Stimulated activated CD4-positive, alpha-beta T cell treated with anti-CD3 and anti-CD28 coated beads, Interleukin-12 subunit alpha, Interleukin-12 subunit beta, amount 100 ng/mL, for 4 hours (primary cell): Measurements from ENCODE around the gene PACS2.
"Not testable (repeated sequence)": the region's sequence is repeated elsewhere in the genome, so short reads cannot be mapped to it uniquely, and the experiment has no call there.

Source experiments
- DNase-seq: peaks from one replicate; pipeline ENCODE4 v3.0.0-alpha.2; 2020

PACS2 gene

DNA sequence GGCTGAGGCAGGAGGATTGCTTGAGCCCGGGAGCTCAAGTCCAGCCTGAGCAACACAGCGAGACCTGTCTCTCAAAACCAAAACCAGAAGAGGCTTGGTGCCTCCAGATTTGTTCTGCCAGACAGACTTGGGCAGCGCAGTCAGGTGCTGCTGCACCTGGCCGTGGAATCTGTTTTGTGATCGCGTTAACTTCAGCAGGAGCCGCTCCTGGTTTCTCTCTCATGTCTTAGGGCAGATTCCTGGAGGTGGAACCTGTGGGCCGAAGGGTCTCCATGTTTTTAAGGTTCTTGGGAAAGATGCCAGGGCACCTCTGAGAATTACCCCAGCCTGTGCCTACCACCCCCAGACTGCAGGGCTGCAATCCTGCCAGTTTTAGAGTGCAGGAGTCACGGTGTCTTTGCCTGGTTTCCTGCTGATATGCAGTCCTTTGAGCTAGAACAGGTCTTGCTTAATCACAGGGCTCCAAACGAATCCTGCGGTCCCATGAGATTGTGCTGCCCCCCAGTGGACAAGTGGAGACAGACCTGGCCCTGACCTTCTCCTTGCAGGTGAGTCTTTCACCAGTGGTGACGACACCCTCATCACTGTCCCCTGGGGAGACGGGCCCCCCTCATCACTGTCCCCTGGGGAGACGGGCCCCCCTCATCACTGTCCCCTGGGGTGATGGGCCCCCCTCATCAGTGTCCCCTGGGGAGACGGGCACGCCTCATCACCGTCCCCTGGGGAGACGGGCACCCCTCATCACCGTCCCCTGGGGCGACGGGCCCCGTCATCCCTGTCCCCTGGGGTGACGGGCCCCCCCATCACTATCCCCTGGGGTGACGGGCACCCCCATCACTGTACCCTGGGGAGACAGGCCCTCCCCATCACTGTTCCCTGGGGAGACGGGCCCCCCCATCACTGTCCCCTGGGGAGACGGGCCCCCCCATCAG, 37.6 kb downstream of the PACS2 start:
- DNase-seq, result peak; percentile 80

DNA sequence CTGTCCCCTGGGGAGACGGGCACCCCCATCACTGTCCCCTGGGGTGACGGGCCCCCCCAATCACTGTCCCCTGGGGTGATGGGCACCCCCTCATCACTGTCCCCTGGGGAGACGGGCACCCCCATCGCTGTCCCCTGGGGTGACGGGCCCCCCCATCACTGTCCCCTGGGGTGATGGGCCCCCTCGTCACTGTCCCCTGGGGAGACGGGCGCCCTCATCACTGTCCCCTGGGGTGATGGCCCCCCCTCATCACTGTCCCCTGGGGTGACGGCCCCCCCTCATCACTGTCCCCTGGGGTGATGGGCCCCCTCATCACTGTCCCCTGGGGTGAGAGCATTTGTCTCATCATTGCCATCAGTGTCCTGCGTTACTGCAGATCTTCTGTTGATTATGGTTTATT, 38.6 kb downstream of the PACS2 start:
- DNase-seq, result no peak

DNA sequence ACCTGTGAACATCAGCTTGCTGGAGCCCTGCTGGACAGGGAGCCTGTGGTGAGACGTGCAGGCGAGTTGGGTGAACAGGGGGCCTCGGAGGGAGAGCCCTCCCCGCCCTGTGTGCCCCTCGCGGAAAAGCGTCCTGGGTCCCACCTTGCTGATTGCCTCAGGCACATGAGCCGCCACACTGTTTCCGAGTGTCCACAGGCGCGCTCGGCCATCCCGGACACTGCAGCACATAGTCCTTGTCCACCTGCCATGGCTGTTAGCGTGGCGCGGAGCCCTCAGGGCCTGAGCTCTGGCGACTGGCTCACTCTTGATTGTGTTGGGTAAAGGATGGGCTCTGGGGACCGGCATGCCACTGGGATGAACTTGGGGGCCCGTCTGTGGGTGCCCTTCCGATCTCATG, 40.0 kb downstream of the PACS2 start:
- DNase-seq, result no peak

DNA sequence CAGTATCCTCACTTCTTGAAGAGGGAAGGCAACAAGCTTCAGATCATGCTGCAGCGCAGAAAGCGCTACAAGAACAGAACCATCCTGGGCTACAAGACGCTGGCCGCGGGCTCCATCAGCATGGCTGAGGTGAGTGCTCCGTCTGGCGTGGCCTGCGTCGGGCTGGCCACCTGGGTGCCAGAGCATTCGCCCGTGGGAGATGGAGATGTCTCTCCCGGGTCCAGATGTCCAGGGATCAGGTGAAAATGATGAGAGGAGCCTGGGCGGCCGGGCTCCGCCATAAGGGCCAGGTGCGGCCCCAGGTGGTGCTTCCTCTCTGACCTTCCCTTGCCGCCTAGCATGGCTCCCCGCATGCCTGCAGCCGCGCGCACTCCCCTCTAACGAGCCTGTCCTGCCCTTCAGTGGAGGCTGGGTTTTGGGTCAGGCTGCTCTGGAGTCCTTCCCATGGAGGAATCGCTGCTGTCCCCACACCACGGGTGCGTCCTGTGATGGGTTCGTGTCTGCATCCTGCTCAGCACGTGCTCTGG, 40.6 kb downstream of the PACS2 start:
- DNase-seq, result no peak

DNA sequence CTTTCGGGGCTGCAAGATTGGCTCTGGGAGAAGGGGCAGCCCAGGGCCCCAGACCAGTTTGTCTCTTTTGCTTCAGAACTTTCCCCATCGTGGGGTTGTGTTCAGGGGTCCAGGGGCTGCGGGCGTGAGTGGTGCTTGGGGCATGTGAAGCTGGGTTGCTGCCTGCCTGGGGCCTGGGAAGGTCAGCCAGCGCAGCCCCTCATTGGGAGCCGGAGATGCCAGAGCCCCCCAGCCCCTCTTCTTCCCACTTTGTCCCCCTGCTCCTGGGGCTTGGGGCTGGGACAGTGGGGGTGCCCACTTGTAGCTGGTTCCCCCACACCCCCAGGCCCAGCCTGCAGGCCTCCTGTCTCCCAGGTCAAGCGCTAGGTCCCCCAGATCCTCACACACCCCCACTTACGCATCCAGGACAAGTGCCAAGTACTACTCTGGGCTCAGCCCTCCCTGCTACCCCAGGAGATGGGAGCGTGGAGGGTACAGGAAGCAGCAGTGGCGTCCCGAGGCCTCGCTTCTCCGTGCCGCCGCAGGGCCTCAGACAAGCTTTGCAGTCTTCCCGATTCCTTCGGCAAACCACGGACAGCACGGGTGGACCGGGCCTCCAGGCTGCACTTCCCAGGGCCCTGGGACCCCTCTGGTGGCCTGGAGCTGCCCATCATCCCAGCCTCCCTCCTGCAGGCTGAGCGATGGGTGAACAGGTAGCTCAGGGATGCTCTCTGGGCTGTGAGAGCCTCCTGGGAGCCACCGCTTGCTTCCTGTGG, 41.5 kb downstream of the PACS2 start:
- no peak for DNase-seq

DNA sequence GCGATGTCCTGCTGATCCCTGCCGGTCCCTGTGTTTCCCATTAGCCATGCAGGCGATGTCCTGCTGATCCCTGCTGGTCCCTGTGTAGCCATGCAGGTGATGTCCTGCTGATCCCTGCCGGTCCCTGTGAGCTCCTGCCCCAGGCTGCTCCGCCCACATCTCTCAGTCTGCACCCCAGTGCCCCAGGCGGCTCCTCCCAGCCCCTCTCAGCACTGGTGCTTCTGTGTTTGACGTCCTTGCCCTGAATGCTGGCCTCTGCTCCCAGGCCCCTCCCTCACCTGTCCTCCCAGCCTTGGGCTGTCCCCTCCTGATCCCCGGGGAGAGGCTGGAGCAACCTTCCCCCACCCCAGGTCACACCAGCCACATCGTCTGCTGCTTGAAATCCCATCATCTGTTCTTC, 42.4 kb downstream of the PACS2 start:
- DNase-seq, result no peak

DNA sequence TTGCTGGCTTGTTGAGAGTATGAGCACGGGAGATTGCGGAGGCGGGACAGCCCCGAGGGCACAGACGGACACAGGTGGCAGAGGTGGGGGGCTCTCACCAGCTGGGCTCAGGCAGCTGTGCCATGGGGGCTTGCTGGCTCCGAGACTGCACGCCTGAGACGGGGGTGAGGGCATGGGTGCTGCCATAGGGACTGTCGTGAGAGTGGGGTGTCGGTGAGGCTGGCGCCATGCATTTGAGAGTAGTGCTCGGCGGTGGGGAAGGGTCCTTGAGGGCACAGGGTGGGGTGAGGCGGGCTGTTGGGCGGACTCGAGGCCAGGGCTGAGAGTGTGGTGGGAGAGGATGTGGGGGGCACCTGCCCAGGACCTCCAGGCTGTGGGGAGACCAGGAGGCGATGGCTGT, 43.1 kb downstream of the PACS2 start:
- no peak for DNase-seq

DNA sequence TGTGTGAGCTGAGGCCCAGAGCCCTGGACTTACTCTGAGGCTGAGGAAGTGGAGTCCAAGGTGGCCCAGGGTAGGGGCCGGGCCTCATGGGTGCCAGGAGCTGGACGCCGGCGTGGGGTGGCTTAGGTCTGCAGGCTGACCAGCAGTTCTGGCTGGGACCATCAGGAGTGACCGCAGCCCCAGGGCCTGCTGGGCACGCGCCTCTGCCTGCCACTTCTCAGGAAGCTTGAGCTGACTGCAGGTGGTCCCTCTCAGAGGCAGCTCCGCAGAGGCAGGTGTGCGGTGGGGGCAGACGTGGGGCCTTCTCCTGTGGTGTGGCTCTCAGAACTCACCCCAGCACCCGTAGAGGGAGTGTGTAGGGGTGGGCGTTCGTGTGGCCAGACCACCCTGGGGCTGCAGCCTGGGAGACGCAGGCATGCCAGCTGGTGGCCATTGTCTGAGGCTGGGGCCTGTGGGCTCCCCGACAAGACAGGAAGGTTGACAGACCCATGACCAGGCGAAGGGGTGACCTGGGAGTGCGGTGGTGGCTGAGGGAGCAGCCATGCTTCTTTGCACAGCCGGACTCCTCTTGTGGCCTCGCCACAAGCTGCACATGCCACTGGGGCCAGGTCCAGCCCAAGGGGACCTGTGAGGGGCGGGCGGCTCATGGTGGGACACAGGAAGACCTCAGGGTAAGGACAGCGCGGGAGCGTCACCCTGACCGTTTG, 43.7 kb downstream of the PACS2 start:
- DNase-seq, result no peak

DNA sequence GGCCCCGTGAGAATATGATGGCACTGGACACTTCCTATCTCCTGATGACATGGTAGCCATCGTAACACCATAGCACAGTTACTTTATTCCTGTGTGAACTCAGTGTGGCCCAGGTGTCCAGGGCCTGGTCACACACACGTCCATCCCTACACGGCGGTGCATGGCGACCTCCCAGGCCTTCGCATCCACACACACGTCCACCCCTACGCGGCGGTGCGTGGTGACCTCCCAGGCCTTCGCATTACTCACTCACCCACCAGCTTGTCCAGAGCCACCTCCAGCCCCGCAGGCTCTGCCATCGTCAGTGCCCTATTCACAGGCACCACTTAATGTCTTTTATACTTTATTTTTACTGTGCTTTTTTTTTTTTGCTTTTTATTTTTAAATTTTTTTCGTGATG, 44.4 kb downstream of the PACS2 start:
- no peak for DNase-seq

DNA sequence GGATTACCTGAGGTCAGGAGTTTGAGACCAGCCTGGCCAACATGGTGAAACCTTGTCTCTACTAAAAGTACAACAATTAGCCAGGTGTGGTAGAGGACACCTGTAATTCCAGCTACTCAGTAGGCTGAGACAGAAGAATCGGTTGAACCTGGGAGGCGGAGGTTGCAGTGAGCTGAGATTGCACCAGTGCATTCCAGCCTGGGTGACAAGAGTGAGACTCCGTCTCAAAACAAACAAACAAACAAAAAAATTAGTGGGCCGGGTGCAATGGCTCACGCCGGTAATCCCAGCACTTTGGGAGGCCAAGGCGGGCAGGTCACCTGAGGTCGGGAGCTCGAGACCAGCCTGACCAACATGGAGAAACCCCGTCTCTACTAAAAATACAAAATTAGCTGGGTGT, 46.9 kb downstream of the PACS2 start:
- not testable (repeated sequence) for DNase-seq

DNA sequence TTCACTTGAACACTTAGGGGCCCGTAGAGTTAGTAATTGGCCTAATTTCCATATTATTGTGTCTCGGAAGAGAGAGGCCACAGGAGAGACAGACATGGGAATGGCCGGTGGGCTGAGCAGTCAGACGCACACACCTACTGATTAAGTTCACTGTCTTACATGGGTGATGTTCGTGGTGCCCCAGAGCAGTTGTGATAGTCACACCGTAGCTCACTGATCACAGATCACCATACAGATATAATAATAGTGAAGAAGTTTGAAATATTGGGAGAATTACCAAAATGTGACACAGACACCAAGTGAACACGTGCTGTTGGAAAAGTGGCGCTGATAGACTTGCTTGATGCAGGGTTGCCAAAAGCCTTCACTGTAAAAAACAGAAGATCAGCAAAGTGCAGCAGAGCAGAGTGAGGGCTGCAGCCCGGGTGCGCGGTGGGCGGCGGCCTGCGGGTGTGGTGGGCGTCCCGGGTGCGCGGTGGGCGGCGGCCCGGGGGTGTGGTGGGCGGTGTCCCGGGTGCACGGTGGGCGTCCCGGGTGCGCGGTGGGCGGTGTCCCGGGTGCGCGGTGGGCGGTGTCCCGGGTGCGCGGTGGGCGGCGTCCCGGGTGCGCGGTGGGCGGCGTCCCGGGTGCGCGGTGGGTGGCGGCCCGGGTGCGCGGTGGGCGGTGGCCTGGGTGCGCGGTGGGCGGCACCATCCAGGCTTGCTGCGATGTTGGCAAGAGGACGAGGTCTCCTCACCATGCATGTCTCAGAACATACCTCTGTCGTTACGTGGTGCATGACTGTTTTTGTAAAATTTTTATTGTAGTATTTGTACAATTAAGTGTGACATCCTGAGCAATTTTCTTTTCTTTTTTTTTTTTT, 49.5 kb downstream of the PACS2 start:
- peak; percentile 28 for DNase-seq

DNA sequence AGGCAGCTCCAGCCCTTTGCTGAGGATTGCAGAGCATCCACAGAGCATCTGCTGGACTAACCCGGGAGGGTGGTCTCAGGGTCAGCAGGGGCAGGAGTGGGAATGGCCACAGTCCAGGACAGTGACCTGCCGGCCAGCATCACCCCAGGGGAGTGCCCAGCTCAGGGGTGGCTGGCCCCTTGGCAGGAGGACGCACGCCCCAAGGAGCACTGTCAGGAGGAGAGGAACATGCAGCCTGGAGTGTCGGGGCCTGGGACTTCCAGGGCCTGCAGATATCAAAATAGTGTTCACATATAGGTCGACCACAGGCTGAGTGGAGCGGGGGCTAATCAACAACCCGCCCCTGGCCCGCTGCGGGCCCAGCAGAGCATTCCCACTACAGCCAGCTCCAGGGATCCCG, 50.6 kb downstream of the PACS2 start:
- no peak for DNase-seq

DNA sequence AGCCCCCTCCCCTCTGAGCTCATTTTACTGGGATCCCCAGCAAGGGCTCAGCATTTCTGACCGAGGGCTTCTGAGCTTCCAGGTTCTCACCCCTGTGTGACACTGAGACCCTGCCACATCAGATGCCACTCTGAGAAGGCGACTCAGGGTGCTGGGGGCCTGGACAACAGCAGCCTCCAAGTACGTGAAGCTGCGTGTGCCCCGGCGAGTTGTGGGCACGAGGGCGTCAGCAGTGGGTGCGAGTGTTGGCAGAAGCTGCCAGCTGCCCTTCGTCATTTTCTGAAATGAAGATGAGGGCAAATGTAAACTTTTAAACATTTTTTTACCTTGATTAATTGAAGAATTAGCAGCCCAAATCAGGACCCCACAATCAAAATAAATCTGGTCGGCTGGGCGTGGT, 51.1 kb downstream of the PACS2 start:
- DNase-seq, result no peak

DNA sequence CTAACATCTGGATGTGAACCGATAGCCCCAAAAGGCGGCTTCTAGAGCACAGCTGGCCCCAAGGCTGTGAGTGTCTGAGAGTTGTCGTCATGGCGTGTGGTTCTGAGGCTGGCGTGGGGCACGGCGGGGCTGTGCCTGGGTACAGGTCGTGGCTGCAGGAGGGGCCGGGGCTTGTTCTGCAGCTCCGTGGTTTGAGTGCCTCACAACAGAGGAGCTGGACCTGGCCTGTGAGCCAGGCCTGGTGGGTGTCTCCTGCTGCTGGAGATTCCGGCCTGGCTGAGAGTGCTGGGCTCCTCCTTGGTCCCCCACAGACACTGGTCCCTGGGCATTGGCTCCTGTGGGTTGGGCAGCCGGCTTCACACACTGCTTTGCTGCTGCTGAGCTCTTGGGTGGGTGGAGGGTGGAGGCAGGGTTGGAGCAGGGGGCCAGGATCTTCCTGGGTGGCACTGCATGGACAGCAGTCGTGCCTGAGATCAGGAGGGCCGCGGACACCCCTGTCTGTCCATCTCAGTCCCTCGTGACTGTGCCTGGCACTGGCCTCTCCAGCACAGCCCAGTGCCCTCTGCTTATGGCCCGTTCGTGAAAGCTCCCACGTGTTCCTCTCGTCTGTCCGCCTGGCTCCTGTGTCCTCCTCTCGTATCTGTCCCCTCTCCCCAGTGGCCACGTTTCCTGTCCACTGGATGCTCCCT, 52.0 kb downstream of the PACS2 start:
- DNase-seq, result no peak

DNA sequence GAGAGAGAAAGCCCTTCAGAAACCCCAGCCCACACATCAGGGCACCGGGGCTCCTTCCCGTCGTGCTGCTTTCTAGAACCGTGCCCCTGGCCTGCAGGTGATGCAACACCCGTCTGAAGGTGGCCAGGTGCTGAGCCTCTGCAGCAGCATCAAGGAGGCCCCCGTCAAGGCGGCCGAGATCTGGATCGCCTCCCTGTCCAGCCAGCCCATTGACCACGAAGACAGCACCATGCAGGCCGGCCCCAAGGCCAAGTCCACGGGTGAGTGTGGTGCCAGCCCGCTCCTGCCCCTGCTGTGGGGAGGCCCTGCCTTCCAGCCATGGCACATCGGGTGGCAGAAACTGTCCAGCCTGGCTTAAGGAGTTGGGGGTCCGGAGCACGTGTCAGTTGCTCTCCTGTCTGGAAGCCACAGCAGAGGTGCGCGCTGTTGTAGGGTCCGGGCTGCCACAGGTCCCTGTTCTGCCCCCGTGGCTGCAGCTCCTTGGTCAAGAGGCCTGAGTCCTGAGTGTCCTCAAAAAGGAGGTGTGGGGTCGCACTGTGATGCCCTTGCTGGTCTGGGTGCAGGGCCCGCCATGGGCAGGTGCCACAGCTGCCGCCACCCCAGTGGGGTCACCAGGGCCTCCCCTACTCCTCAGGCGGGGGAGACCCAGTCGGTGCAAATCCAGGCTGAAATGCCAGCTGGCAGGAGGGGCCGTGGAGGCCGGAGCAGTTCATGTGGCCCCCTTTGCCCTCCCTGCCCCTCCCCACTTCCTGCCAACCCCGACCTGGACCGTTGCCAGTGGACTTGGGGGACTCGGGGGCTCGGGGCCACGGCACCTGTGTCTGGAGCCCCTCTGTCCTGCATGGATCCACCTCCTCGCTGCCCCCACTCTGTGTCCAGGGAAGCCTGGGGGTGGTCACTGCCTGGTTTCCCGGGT, 52.8 kb downstream of the PACS2 start:
- DNase-seq, result no peak

DNA sequence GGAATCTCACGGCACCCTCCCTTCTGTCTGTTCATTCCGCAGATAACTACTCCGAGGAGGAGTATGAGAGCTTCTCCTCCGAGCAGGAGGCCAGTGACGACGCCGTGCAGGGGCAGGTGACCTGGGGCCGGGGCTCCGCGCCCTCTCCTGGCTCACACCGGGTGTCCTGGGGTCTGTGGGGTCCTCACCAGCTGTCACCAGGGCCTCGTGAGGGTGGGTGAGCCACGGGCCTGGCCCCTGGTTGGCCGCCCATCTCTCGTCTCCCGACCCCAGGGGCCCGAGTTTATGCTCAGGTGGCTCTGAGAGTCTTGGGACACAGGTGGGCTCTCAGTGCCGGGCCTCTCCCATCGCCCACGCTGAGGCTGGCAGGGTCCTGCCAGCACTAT, 53.5 kb downstream of the PACS2 start:
- DNase-seq, result no peak

DNA sequence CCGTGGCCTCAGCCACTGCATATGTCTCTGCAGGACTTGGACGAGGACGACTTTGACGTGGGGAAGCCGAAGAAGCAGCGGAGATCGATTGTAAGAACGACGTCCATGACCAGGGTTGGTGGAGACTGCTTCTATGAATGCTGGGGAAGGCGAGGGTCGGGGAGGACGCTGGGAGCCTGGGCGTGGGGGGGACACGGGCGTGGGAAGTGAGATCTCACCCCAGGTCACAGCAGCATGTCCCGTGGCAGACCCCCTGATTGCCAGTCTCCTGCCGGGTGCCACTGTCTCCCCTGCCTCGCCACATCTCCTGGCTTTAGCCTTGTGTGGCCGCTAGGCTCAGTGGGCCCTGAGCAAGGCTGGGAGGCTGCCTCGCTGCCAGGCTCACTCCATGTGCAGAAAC, 53.9 kb downstream of the PACS2 start:
- no peak for DNase-seq

DNA sequence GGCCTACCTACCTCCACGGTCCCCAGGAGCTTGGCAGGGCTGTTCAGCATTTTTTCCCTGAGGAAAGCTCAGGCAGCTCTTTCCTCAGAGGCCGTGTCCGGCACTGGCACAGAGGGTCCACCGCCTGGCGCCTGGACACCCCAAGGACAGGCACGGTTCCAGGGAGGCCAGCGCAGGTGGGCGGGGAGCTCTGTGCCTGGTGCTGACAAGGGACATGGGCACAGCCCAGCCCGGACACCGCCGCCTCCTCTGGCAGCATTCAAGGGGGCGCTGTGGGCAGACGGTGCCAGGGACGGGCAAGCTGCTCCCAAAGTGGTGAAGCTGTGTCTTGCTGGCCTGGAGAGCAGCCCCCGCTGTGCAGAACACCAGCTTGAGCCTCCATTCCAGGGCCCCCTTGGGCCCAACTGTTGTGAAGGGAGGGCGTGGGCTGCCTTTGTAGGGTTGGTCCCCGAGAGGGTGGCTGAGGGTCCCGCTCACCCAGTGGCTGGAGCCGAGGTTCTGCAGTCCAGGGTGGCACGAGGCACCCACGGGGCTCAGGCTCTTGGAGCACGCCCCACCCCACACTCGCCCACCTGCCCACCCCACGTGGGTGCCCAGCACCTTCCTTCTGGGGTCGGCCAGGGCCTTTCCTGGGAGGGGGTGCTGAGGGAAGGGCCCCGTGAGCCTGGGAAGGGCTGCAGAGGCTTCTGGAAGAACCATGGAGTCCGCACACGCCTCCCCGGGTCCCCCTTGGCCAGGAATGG, 54.5 kb downstream of the PACS2 start:
- no peak for DNase-seq

DNA sequence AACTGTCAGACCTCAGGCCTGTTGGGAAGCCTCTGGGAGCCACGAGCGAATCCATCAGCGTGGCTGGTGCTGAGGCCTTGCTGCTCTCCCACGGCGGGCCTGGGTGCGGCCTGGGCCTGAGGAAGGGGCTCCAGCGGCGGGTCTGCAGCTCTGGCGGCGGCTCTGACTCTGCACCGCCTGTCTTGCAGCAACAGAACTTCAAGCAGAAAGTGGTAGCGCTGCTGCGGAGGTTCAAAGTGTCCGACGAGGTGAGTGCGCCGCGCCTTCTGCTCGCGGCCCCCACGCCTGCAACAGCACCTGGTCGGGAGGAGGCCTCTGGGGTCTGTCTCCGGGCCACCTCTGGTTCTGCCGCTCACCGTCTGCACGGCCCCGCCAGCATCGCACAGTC, 55.1 kb downstream of the PACS2 start:
- DNase-seq, result no peak

DNA sequence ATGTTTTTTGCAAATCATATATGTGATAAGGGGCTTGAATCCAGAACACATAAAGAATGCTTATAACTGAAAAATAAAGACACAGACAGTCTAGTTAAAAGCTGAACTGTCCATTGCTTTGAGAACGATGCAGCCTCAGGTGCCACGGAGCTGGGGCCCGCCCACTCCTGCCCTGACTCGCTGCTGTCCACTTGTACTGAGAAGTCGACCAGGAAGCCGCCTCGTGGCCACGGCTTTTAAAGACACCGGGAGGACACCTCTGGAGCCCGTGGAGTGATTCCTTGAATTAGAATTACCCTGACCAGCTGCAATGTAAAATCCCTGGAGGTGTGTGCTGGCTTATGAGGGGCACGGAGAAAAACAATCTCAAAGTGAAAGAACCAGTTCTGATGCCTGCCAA, 59.8 kb downstream of the PACS2 start:
- DNase-seq, result no peak
